Activated T-cell treated with anti-CD3 and anti-CD28 coated beads for 48 hours (primary cell): ENCODE results near the gene CD82.
"Not testable (repeated sequence)": the region's sequence is repeated elsewhere in the genome, so short reads cannot be mapped to it uniquely, and the experiment has no call there.

Experiments used
- DNase-seq: peaks from one replicate; pipeline ENCODE4 v3.0.0-alpha.2; 2020; ENCODE audit warnings: low read depth

CD82 gene

GRCh38 chr11:44632466-44633123, 67.1 kb downstream of the CD82 start:
- peak; percentile 33 for DNase-seq

- DNase-seq, result no peak
Observed at GRCh38 chr11:44633641-44634040, 68.2 kb downstream of the CD82 start.

GRCh38 chr11:44634401-44635281, 69.2 kb downstream of the CD82 start:
- DNase-seq, result no peak

DNA sequence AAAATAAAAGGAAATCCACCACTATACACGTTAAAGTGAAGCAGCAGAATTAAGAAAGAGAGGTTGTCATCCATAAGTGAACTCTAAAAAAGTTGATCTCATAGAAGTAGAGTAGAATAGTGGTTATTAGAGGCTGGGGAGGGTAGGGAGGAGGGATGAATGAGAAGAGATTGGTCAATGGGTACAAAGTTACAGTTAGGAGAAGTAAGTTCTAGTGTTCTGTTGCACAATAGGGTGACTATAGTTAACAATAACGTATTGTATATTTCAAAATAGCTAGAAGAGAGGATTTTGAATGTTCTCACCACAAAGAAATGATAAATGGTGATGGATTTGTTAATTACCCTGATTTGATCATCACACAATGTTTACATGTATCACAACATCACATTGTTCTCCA, 72.0 kb downstream of the CD82 start:
- no peak for DNase-seq

DNA sequence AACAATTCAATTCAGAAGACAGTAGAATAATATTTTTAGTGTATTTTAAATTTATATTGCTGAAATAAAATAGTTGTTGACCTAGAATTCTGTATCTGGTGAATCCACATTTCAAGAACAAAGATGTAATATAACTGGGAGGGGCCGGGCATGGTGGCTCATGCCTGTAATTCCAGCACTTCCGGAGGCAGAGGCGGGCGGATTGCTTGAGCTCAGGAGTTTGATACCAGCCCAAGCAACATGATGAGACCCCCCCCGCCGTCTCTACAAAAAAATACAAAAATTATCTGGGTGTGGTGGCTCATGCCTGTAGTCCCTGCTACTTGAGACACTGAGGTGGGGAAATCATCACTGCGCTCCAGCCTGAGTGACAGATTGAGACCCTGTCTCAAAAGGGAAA, 72.6 kb downstream of the CD82 start:
- DNase-seq, result no peak

DNA sequence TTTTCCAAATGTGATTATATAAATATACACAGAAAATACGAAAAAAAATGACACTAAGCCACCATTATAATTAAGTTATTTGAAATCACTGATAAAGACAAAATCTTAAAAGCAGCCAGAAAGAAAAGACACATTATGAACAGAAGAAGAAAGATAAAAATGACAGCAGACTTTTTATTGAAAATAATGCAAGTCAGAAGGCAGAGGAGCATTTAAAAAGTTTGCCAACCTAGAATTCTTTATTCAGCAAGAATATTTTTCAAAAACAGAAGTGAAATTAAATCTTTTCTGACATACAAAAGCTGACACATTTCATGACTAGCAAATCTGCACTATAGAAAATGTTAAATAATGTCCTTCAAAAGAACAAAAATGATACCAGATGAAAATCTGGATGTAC, 77.8 kb downstream of the CD82 start:
- no peak for DNase-seq

- no peak for DNase-seq
Observed at GRCh38 chr11:44645827-44646226, 80.4 kb downstream of the CD82 start.

DNA sequence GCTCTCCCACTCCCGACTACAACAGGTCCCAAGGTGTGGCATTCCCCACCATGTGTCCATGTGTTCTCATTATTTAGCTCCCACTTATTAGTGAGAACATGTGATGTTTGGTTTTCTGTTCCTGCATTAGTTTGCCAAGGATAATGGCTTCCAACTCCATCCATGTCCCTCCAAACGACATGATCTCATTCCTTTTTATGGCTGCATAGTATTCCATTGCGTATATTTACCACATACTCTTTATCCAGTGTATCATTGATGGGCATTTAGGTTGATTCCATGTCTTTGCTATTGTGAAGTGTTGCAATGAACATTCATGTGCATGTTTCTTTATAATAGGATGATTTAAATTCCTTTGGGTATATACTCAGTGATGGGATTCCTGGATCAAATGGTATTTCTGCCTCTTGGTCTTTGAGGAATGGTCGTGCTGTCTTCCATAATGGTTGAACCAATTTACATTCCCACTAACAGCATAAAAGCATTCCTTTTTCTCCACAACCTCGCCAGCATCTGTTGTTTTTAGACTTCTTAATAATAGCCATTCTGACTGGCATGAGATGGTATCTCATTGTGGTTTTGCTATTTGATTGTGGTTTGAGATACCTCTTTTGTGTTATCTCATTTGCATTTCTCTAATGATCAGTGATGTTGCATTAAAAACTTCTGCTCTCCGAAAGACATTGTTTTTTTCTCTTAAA, 81.9 kb downstream of the CD82 start:
- not testable (repeated sequence) for DNase-seq

DNA sequence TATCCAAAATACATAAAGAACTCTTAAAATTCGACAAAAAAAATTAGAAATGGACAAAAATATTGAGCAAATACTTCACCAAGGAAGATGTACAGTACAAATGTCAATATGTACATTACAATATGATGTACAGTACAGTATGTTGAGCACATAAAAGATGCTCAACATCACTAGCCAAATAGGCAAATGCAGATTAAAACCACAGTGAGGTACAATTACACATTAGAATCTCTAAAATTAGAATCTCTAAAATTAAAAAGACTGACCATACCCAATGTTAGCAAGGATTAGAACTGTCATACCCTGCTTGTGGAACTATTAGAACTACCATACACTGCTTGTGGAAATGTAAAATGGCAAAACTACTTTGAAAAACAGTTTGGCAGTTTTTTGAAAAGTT, 82.6 kb downstream of the CD82 start:
- DNase-seq, result no peak

DNA sequence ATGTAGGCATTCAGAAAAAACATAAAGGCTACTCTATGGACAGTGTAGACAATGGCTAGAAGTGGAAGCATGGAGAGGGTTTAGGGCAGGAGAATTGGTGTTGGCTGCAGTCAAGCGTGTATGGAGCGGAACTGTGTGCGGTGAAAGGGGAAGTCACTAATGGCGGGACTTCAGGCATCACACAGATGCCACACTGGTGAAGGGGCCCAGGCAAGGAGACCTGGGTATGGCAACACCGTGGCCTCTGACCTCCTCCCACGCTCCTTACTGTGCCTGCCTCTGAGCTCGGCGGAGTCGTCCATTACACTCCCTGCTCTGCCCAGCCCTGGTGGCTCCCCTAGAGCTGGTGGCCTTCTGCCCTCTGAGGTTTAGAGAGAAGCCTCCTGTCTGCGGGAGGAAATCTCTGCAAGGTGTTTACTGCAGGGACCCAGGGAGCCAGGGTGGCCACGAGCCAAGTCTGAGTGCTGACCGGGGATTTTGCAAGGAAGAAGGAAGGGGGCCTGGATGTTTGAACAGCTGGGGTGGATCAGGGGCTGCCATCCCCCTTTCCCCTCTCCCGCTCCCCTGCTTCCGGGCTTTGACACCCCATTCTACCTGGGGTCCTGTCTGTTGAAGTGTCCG, 86.2 kb downstream of the CD82 start:
- DNase-seq, result no peak

DNA sequence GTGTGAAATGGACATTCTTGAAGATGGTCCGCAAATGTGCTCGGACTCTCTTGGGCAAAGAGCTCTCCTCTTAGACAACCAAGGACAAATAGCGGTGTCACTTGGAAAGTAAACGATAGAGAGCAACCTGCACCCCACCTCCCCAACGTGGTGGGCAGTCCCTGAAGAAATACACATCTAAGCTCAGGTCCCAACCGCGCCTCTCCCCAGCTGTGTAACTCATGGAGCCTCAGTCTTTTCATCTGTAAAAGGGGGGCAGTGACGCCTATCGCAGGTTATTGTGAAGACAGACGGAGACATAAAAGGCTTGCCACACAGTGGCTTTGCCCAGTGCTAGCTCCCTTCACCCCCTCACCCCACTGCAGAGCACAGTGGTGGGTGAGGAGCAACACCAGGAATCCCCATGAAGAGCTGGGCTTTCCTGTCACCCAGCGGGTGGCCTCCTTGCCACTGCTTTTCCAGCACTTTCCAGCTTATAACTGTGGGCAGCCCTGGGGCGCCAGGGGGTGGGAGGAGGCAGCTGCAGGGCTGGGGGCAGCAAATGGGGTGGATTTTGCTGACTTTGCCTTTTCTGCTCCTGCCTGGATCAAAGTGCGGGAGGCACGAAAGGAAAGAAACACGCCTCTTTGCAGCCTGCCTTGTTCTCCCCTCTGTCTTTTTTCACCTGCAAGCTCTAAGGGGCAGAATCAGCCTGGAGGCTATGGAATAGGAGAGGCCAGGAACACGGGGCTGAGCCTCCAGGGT, 87.6 kb downstream of the CD82 start:
- no peak for DNase-seq

- DNase-seq, result no peak
Observed at GRCh38 chr11:44654057-44654456, 88.6 kb downstream of the CD82 start.

DNA sequence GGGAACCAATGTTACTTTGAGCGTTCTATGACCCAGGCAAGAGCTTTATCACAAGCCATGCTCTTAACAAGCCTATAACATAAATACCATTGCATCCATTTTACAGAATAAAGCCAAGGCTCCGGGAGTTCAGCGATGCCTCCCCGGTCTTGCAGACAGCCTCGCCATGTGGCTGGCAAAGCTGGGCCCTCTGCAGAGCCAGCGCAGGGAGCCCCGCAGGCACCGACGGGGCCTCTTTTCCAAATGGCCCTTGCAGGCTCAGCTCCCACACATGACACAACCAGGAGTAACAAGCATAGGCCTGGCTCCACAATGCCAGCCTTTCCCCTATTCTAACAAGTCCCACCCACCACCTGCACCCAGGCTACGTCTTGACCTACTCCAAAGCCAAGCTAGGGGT, 89.1 kb downstream of the CD82 start:
- no peak for DNase-seq

DNA sequence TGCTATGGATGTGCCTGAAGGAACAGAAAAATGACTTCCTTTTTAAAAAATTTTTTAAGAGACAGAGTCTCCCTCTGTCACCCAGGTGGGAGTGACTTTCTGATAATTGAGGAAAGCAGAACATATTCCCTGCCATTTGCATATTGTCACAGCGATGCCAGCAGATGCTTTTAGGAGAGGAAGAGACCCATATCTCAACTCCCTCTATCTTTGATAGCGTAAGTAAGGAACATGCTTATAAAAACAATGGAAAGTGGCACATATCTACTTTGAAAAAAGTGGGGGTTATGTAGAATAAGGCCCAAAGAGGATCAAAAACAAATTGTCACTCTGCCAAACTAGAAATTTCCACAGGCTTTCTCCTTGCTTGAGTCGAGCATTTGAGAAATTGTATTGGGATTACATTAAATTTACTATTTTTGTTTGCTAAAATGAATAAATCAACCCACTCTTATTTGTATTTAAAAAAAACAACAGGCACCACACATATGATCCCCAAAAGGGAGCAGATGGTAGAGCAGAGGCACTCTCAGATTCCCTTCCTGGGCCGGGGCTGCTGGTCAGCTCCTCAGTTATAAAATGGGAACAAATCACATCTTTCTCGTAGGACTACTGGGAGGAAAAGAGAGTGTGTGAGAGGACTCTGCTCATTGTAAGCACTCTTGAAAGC, 92.5 kb downstream of the CD82 start:
- DNase-seq, result no peak

DNA sequence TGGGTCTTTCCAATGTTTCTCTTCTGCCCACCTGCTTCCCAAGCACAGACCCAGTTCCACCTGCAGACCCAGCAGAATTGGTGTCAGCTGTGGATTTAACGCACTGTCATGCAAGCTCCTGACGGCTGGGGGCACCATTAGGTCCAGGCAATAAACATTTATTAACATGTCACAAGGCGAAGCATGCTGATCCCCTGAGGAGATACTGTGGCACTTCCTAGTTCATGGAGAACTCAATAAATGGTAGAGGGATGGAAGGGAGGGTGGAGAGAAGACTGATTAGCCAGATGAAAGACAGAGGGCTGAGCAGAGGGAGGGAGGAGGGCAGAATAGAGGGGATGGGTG, 93.0 kb downstream of the CD82 start:
- no peak for DNase-seq

GRCh38 chr11:44659641-44660040, 94.2 kb downstream of the CD82 start:
- DNase-seq, result no peak

- not testable (repeated sequence) for DNase-seq
Observed at GRCh38 chr11:44660535-44660934, 95.1 kb downstream of the CD82 start.

- no peak for DNase-seq
Observed at GRCh38 chr11:44661311-44661717, 95.9 kb downstream of the CD82 start.
